ENCODE data around the gene RSU1.

Gene RSU1

DNA sequence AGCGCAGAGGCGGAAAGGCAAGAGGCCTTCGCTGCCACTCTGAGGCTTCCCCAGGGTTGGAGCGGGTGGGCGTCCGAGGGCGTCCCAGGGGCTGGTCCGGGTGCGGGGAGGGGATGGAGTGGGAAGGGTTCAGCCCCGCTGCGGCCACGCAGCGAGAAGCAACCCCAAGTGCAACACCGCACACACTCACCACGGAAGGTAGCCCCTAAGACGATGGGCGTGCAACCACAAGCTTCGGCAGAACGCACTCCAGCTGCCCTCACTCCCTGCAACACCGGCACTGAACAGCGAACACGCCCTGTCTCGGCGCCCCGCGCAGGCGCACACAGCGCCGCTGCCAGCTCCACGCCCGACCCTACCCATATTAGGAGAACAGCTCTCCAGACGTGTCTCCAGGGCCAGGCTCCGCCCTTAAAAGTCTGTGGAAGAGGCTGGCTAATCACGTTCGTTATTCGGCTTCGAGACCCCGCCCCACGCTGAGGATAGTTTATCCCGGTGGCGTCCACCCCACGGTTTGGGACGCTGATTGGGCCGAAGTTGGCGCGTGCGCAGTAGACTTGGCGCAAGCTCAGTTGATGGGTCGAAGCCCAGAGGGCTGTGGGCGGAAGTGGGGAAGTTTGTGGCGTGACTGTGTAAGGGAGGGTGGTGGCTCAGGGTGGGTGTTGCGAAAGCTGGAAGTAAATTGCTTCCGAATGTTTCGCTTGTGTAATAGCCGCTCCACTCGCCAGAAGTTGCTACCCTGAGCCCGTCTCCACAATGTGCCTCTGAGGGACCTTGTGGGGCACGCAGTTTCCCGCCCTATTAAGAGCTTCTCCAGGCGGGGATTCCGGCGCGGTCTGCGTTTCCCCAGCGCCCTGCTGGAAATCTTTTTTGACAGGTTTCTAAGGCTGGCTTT lies at the start of gene RSU1:
Gene RSU1 (minus strand): TSS at position 300 of the 895 bp plus-strand sequence. CDS start 343 bp downstream, outside the sequence.
- DNase-seq (ENCODE audit: insufficient read length, low spot score) (peak; percentile 91), FAIRE-seq (peak; percentile 97)
- peak; percentile 97 for TF ChIP-seq POLR2A (IDR thresholded peaks at IDR 0.05; ENCODE audit: low read depth, low read length)

DNA sequence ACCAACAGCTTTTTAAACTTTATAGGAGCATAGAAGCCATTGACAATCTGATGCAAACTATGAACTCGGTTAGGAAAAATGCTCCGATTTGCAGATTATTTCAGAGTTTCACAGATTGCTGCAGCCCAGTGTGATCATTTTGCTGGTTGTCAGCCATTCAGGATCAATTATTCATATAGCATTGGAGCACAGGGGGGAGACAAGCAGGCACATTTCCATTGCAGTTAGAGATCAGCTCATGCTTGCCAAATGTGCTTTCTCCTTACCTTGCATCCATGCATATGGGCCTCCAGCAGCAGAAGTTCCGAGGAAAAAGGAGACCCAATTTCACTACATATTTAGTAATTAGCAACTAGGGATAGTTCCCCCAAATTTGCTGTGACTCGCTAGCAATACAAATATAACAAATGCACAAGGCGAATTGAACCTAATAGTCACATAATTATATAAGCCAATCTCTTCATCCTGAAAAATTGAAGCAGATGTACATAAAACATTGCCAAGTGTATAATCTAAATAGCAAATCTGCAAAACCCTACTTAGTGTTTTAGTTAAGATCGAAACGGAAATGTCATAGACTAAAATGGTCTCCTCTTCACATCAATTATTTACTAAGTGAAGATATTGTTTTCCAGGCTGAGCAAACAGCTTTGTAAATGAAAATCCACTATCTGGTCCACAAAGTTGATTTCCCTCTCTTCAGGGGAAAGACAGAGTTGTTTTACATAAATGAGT lies 49.5 kb upstream of the RSU1 start:
- FAIRE-seq (no peak), DNase-seq (ENCODE audit: insufficient read length, low spot score) (no peak)
- no peak for TF ChIP-seq POLR2A (IDR thresholded peaks at IDR 0.05; ENCODE audit: low read depth, low read length)

DNA sequence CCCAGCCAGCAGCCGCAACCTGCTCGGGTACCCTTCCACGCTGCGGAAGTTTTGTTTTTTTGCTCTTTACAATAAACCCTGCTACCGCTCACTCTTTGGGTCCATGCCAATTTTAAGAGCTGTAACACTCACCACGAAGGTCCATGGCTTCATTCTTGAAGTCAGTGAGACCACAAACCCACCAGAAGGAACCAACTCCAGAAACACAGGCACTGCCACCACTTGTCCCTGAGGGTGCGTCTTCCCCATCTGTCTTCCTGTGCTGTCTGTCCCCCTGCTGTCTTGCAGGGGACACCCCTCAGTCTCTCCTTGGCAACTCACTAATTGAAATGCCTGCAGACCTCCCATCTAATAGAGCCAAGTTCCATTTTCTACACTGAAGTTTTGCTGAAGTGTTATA lies 48.5 kb upstream of the RSU1 start:
- no peak for TF ChIP-seq POLR2A (IDR thresholded peaks at IDR 0.05; ENCODE audit: low read depth, low read length)
- DNase-seq (ENCODE audit: insufficient read length, low spot score) = no peak
- no peak for FAIRE-seq

GRCh38 chr10:16863766-16864165 lies 46.5 kb upstream of the RSU1 start:
- no peak for FAIRE-seq

DNA sequence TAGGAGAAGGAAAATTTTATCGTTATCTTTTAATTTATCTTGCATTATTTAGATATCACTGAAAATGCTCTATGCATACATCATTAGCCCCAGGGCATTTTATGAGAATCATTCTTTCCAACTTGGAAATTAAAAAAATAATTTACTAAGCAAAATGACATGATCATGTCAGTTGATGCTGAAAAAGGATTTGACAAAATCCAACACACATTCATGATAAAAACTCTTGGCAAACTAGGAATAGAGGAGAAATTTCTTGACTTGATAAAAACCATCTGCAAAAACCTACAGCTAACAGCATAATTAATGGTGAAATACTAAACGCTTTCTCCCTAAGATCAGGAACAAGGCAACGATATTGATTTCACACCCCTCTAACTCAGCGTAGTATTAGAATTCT lies 40.2 kb upstream of the RSU1 start:
- DNase-seq (ENCODE audit: insufficient read length, low spot score) = no peak
- FAIRE-seq = no peak
- no peak for TF ChIP-seq POLR2A (IDR thresholded peaks at IDR 0.05; ENCODE audit: low read depth, low read length)

More at GRCh38 chr10:16863766-16864165, 46.5 kb upstream of the RSU1 start:
- no peak for TF ChIP-seq POLR2A (IDR thresholded peaks at IDR 0.05; ENCODE audit: low read depth, low read length)
- DNase-seq (ENCODE audit: insufficient read length, low spot score) = no peak

DNA sequence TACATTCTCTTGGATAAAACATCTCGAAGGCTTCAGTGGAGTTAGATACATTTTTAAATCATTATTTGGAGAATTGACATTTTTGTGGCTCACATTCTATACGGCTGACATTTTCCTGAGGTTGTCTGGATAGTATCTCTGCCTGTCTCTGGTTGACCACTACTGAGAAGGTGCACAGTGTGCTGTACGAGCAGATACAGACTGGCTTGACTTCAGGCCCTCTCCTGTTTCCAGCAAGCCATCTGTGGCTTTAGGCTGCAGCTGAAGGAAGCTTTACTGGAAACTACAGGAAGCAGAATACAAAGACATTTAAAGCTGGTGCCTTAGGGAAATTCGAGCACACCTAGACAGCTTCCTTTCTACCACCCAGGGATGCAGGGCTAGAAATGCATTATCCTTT lies 39.3 kb upstream of the RSU1 start:
- FAIRE-seq (peak; percentile 89), DNase-seq (ENCODE audit: insufficient read length, low spot score) (no peak)
- TF ChIP-seq POLR2A (IDR thresholded peaks at IDR 0.05; ENCODE audit: low read depth, low read length) = no peak

GRCh38 chr10:16856092-16856491 lies 38.9 kb upstream of the RSU1 start:
- FAIRE-seq (peak; percentile 76), DNase-seq (ENCODE audit: insufficient read length, low spot score) (no peak)
- no peak for TF ChIP-seq POLR2A (IDR thresholded peaks at IDR 0.05; ENCODE audit: low read depth, low read length)

DNA sequence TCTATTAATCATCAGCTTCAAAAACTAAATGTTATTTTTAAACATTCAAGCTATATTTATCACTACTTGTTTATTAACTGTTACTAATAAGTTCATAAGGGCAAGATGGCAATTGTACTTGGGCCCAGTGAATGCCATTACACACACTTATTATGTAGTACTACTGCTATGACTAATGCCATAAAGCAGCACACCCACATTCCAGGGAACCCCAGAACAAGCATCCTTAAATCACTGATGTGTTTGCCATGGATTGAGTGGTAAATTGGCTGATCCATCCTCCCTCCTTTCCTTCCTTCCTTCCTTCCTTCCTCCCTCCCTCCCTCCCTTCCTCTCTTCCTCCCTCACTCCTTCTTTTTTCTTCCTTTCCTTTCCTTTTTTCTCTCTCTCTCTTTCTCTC lies 37.4 kb upstream of the RSU1 start:
- FAIRE-seq (peak; percentile 96), DNase-seq (ENCODE audit: insufficient read length, low spot score) (peak; percentile 27)
- no peak for TF ChIP-seq POLR2A (IDR thresholded peaks at IDR 0.05; ENCODE audit: low read depth, low read length)

DNA sequence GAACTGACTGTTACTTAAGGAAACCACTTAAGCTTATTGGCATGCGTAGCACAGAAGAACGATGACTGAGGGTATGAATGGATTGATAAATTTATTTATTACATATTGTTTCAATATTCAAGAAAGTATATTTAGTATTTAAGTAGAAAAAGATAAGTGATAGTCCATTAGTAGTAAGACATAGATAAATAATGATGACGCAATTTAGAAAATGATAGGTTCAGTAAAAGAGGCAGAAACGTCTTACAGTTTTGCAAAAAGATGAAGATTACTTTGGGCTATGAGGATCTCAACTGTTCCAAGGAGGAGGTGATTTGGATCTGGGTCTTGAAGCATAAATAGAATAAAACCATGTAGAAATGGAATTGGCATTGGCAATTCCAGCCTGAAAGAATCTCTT lies 36.6 kb upstream of the RSU1 start:
- FAIRE-seq = no peak
- no peak for DNase-seq (ENCODE audit: insufficient read length, low spot score)
- TF ChIP-seq POLR2A (IDR thresholded peaks at IDR 0.05; ENCODE audit: low read depth, low read length) = no peak

DNA sequence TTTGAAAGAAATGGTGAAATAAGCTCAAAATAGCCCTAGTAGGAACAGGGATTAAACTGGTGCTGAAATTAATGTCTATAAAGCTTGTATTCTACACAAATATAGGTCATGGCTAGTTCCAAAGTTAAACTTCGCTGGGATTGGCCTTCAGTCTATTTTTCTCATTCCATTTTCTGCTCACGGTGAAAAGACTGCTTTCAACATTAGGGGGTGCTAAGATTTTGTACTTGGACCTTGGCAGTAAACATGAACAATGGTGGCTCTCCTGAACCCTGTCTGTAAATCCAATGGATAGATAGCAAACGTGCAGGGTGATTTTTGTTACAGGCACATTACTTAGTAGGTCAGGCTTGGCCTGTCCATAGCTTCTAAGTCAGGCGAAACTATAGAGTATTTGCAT lies 36.0 kb upstream of the RSU1 start:
- TF ChIP-seq POLR2A (IDR thresholded peaks at IDR 0.05; ENCODE audit: low read depth, low read length) = no peak
- FAIRE-seq (peak; percentile 86), DNase-seq (ENCODE audit: insufficient read length, low spot score) (no peak)

- FAIRE-seq = no peak
- TF ChIP-seq POLR2A (IDR thresholded peaks at IDR 0.05; ENCODE audit: low read depth, low read length) = no peak
- DNase-seq (ENCODE audit: insufficient read length, low spot score) = no peak
Measured at GRCh38 chr10:16852624-16853023, 35.4 kb upstream of the RSU1 start.

- TF ChIP-seq POLR2A (IDR thresholded peaks at IDR 0.05; ENCODE audit: low read depth, low read length) = no peak
- FAIRE-seq = peak; percentile 82
Measured at GRCh38 chr10:16848562-16849154, 31.4 kb upstream of the RSU1 start.

DNA sequence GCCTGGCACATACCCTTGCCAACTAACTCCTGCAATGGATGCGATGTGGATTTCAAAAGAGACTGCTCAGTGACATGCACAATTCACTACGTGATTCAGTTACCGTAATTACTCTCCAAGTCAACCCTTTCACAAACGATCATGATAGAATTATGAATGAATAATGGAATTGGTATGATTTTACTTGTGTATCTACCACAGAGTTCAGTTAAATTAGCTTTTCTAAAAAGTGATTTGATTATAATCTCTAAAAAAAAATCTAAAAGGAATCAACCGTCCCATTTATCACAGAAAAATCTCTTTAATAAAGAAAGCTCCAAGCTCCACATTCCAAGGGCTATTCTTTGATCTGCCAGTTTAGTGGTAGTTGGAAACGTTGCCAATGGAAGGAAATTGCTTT lies 30.4 kb upstream of the RSU1 start:
- TF ChIP-seq POLR2A (IDR thresholded peaks at IDR 0.05; ENCODE audit: low read depth, low read length) = no peak
- DNase-seq (ENCODE audit: insufficient read length, low spot score) (no peak), FAIRE-seq (peak; percentile 20)

More at GRCh38 chr10:16848562-16849154, 31.4 kb upstream of the RSU1 start:
- no peak for DNase-seq (ENCODE audit: insufficient read length, low spot score)

- FAIRE-seq (no peak), DNase-seq (ENCODE audit: insufficient read length, low spot score) (no peak)
Measured at GRCh38 chr10:16845248-16845647, 28.0 kb upstream of the RSU1 start.

More at GRCh38 chr10:16845248-16845647, 28.0 kb upstream of the RSU1 start:
- no peak for TF ChIP-seq POLR2A (IDR thresholded peaks at IDR 0.05; ENCODE audit: low read depth, low read length)

Data from H54 (cell line).